Nephron (organoid): ENCODE data around the gene LARP1B.

Source experiments
- H3K27ac Mint-ChIP-seq, 3 experiments: 2 replicates each; pipeline ENCODE4 v1.8.0; 2020; ENCODE audit warnings: mixed read lengths in 3 of 3, mild to moderate bottlenecking in 2 of 3, moderate library complexity in 1 of 3
- H3K27me3 Mint-ChIP-seq: 2 replicates; pipeline ENCODE4 v1.8.0; 2021; ENCODE audit warnings: low read depth, mild to moderate bottlenecking, moderate library complexity, mixed read lengths
- H3K36me3 Mint-ChIP-seq: 2 replicates; pipeline ENCODE4 v1.8.0; 2020; ENCODE audit warnings: low read depth, mixed read lengths
- H3K4me1 Mint-ChIP-seq: 2 replicates; pipeline ENCODE4 v1.8.0; 2020; ENCODE audit warnings: mixed read lengths
- H3K4me3 Mint-ChIP-seq, 3 experiments: 2 replicates each; pipeline ENCODE4 v1.8.0; 2020; ENCODE audit warnings: mild to moderate bottlenecking in 3 of 3, mixed read lengths in 3 of 3, moderate library complexity in 2 of 3
- H3K9me3 Mint-ChIP-seq: 2 replicates; pipeline ENCODE4 v1.8.0; 2020; ENCODE audit warnings: mixed read lengths
- TF ChIP-seq, protein P1 (sequence below), 3 experiments: fragments of 200-600 bp; sonication (generic); IDR thresholded peaks; one replicate each; pipeline ENCODE4 v1.5.0; 2021; ENCODE audit warnings: antibody characterized with exemption in 3 of 3; ENCODE audit not compliant: unreplicated experiment in 3 of 3

The LARP1B gene

GRCh38 chr4:128232719-128233118 is 171.6 kb downstream of the LARP1B start:
- Mint-ChIP-seq H3K4me3 (no peak overlapping the region), H3K27ac (no peak overlapping the region), H3K9me3 (no peaks in the 10 kb centered on the region), H3K27me3 (no peaks in the 10 kb centered on the region), H3K4me1 (peaks cover 17% of the 10 kb centered on the region), H3K36me3 (no peaks in the 10 kb centered on the region)
- TF ChIP-seq, protein P1, sequence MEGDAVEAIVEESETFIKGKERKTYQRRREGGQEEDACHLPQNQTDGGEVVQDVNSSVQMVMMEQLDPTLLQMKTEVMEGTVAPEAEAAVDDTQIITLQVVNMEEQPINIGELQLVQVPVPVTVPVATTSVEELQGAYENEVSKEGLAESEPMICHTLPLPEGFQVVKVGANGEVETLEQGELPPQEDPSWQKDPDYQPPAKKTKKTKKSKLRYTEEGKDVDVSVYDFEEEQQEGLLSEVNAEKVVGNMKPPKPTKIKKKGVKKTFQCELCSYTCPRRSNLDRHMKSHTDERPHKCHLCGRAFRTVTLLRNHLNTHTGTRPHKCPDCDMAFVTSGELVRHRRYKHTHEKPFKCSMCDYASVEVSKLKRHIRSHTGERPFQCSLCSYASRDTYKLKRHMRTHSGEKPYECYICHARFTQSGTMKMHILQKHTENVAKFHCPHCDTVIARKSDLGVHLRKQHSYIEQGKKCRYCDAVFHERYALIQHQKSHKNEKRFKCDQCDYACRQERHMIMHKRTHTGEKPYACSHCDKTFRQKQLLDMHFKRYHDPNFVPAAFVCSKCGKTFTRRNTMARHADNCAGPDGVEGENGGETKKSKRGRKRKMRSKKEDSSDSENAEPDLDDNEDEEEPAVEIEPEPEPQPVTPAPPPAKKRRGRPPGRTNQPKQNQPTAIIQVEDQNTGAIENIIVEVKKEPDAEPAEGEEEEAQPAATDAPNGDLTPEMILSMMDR (IDR thresholded peaks at IDR 0.05; ENCODE audit: unreplicated experiment in 3 of 3) = no peak

DNA sequence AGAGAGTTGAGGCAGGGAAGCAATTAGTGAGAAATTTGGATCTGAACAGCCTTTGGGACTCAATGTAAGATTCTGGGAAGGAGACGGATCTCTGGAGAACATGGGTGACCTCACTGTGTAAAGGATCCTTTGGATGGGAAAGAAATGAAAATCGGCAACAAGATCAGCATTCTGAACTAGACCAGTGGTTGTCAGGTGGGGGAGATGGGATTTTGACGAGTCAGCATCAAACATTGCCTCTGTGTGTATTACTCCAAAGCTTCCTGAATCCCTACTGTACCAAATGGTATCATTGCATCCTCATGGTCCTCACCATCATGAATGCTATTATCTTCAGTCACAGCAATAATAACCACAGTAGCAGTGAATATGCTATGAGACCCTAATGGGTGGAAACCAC is 173.7 kb downstream of the LARP1B start:
- no peak overlapping the region for H3K4me3 Mint-ChIP-seq
- no peaks in the 10 kb centered on the region for H3K27me3 Mint-ChIP-seq
- H3K4me1 Mint-ChIP-seq = no peaks in the 10 kb centered on the region
- no peak overlapping the region for H3K27ac Mint-ChIP-seq
- no peaks in the 10 kb centered on the region for H3K36me3 Mint-ChIP-seq
- TF ChIP-seq, protein P1 (IDR thresholded peaks at IDR 0.05; ENCODE audit: unreplicated experiment in 3 of 3) = no peak
- no peaks in the 10 kb centered on the region for H3K9me3 Mint-ChIP-seq

GRCh38 chr4:128241019-128241418 is 179.9 kb downstream of the LARP1B start:
- H3K27me3 Mint-ChIP-seq = no peaks in the 10 kb centered on the region
- H3K9me3 Mint-ChIP-seq = peaks cover 24% of the 10 kb centered on the region
- H3K4me1 Mint-ChIP-seq = no peaks in the 10 kb centered on the region
- no peaks in the 10 kb centered on the region for H3K36me3 Mint-ChIP-seq
- TF ChIP-seq, protein P1 (IDR thresholded peaks at IDR 0.05; ENCODE audit: unreplicated experiment in 3 of 3) = no peak
- H3K27ac Mint-ChIP-seq = no peak overlapping the region
- no peak overlapping the region for H3K4me3 Mint-ChIP-seq

GRCh38 chr4:128241425-128241913 is 180.4 kb downstream of the LARP1B start:
- Mint-ChIP-seq H3K27me3 (no peaks in the 10 kb centered on the region), H3K36me3 (no peaks in the 10 kb centered on the region), H3K9me3 (peaks cover 28% of the 10 kb centered on the region), H3K4me1 (no peaks in the 10 kb centered on the region), H3K27ac (no peak overlapping the region), H3K4me3 (no peak overlapping the region)
- TF ChIP-seq, protein P1 (IDR thresholded peaks at IDR 0.05; ENCODE audit: unreplicated experiment in 3 of 3) = no peak

GRCh38 chr4:128241981-128242380 is 180.9 kb downstream of the LARP1B start:
- TF ChIP-seq, protein P1 (IDR thresholded peaks at IDR 0.05; ENCODE audit: unreplicated experiment in 3 of 3) = no peak
- Mint-ChIP-seq H3K9me3 (peaks cover 31% of the 10 kb centered on the region), H3K4me3 (no peak overlapping the region), H3K27me3 (no peaks in the 10 kb centered on the region), H3K4me1 (no peaks in the 10 kb centered on the region), H3K27ac (no peak overlapping the region), H3K36me3 (no peaks in the 10 kb centered on the region)

- H3K9me3 Mint-ChIP-seq = peaks cover 34% of the 10 kb centered on the region
- H3K27me3 Mint-ChIP-seq = no peaks in the 10 kb centered on the region
- no peak overlapping the region for H3K27ac Mint-ChIP-seq
- TF ChIP-seq, protein P1 (IDR thresholded peaks at IDR 0.05; ENCODE audit: unreplicated experiment in 3 of 3) = no peak
- no peaks in the 10 kb centered on the region for H3K36me3 Mint-ChIP-seq
- no peaks in the 10 kb centered on the region for H3K4me1 Mint-ChIP-seq
- H3K4me3 Mint-ChIP-seq = no peak overlapping the region
Measured at GRCh38 chr4:128242601-128243000, 181.5 kb downstream of the LARP1B start.
